ENCODE data around the gene BEND7.

The BEND7 gene

DNA sequence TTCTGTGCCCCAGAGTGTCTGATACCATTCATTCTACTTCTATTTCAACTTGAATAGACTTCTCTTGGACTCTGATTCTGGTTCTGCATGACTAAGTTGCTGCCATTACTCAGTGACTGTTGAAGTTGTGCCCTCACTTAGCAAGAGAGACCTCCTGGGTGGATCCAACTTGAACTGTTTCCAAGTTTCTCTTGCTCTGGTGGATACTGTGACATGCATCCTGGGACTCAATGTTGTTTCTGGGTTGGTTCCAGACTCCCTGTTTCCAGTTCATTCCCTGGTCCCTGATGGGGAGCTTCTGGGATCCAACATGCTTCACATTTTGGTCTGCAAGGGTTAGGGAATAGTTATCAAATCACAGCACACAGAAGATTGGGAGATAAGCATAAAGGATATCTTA lies 31.8 kb upstream of the BEND7 start:
- no peaks in the 10 kb centered on the region for H4K20me1 ChIP-seq (ENCODE audit: control insufficient read depth, insufficient read depth, low read depth, low read length)
- H3K4me1 ChIP-seq (ENCODE audit: control insufficient read depth, low read length): no peaks in the 10 kb centered on the region
- no peak overlapping the region for H3K27ac ChIP-seq (ENCODE audit: low read depth, low read length)
- H3K9me3 ChIP-seq (ENCODE audit: control insufficient read depth, insufficient read depth, low read length): no peaks in the 10 kb centered on the region
- no peak overlapping the region for H3K4me2 ChIP-seq (ENCODE audit: low read length)
- H3K27me3 ChIP-seq (ENCODE audit: control insufficient read depth, low read length): peaks cover 2% of the 10 kb centered on the region; the same call in 1 of the 2 replicates
- H3F3A ChIP-seq (ENCODE audit: control insufficient read depth, insufficient read depth): no peaks in the 10 kb centered on the region
- H3K9me2 ChIP-seq (replicated peaks; ENCODE audit: control insufficient read depth, low read length): no peaks in the 10 kb centered on the region
- no peak overlapping the region for H3K4me3 ChIP-seq (ENCODE audit: low read length)
- no peaks in the 10 kb centered on the region for H3K79me2 ChIP-seq (ENCODE audit: control insufficient read depth, low read length)
- TF ChIP-seq EZH2phosphoT487 (IDR thresholded peaks at IDR 0.05; ENCODE audit: borderline replicate concordance, low read length): no peak
- TF ChIP-seq, protein P1, sequence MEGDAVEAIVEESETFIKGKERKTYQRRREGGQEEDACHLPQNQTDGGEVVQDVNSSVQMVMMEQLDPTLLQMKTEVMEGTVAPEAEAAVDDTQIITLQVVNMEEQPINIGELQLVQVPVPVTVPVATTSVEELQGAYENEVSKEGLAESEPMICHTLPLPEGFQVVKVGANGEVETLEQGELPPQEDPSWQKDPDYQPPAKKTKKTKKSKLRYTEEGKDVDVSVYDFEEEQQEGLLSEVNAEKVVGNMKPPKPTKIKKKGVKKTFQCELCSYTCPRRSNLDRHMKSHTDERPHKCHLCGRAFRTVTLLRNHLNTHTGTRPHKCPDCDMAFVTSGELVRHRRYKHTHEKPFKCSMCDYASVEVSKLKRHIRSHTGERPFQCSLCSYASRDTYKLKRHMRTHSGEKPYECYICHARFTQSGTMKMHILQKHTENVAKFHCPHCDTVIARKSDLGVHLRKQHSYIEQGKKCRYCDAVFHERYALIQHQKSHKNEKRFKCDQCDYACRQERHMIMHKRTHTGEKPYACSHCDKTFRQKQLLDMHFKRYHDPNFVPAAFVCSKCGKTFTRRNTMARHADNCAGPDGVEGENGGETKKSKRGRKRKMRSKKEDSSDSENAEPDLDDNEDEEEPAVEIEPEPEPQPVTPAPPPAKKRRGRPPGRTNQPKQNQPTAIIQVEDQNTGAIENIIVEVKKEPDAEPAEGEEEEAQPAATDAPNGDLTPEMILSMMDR (IDR thresholded peaks at IDR 0.05; ENCODE audit: low read depth, low read length, poor library complexity, severe bottlenecking): no peak
- H3K36me3 ChIP-seq (ENCODE audit: control insufficient read depth, low read length): no peaks in the 10 kb centered on the region

DNA sequence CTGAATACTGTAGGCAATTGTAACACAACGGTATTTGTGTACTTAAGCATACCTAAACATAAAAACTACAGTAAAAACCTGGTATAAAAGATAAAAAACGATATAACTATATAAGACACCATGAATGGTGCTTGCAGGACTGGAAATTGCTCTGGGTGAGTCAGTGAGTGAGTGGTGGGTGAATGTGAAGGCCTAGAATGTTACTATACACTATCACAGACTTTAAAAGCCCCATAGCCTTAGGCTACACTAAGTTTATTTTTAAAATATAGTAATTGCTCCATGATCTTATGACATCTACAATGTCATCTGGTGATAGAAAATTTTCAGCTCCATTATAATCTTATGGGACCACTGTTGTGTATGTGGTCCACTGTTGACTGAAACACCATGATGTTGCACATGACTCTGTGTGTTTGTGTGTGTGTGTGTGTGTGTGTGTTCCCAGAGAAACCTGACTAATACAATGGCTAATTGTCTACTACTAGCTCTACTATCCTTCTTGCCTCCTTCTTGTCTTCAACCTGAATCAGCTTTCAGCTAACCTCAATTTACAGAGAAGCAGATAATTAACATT lies 30.4 kb upstream of the BEND7 start:
- Histone ChIP-seq H3F3A (ENCODE audit: control insufficient read depth, insufficient read depth) (no peaks in the 10 kb centered on the region), H3K4me1 (ENCODE audit: control insufficient read depth, low read length) (no peaks in the 10 kb centered on the region), H3K27me3 (ENCODE audit: control insufficient read depth, low read length) (peaks cover 2% of the 10 kb centered on the region; the same call in 1 of the 2 replicates), H3K4me3 (ENCODE audit: low read length) (no peak overlapping the region), H3K9me3 (ENCODE audit: control insufficient read depth, insufficient read depth, low read length) (no peaks in the 10 kb centered on the region), H3K79me2 (ENCODE audit: control insufficient read depth, low read length) (no peaks in the 10 kb centered on the region), H3K27ac (ENCODE audit: low read depth, low read length) (no peak overlapping the region), H3K9me2 (replicated peaks; ENCODE audit: control insufficient read depth, low read length) (no peaks in the 10 kb centered on the region), H3K36me3 (ENCODE audit: control insufficient read depth, low read length) (no peaks in the 10 kb centered on the region), H3K4me2 (ENCODE audit: low read length) (no peak overlapping the region), H4K20me1 (ENCODE audit: control insufficient read depth, insufficient read depth, low read depth, low read length) (no peaks in the 10 kb centered on the region)
- TF ChIP-seq, protein P1 (IDR thresholded peaks at IDR 0.05; ENCODE audit: low read depth, low read length, poor library complexity, severe bottlenecking): no peak
- no peak for TF ChIP-seq EZH2phosphoT487 (IDR thresholded peaks at IDR 0.05; ENCODE audit: borderline replicate concordance, low read length)

DNA sequence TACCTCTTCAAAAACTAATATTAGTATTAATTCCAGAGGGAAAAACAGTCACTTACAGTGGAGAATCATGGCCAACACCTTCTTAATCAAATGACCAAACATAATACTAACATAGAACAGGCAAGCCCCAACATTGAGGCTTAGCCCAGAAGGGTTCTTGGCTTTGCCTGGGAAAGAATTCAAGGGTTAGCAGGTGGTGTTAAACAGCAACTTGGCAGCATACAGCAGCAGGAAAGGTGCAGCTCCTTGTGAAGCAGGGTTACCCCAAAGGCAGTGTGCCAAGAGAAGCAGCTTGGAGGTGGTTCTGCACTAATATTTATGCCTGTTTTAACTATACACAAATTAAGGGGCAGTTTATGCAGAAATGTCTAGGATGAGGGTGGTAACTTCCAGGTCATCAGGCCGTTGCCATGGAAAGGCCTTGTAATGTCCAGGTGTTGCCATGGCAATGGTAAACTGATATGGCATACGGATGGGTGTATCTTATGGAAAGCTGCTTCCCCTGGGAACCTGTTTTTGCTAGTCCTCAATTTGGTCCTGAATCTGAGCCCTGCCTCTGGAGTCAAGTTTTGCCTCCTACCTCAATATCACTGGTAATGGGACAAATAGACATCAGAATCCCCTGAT lies 27.2 kb upstream of the BEND7 start:
- Histone ChIP-seq H3K27me3 (ENCODE audit: control insufficient read depth, low read length) (peaks cover 2% of the 10 kb centered on the region; the same call in 1 of the 2 replicates), H4K20me1 (ENCODE audit: control insufficient read depth, insufficient read depth, low read depth, low read length) (no peaks in the 10 kb centered on the region), H3K79me2 (ENCODE audit: control insufficient read depth, low read length) (no peaks in the 10 kb centered on the region), H3K9me3 (ENCODE audit: control insufficient read depth, insufficient read depth, low read length) (no peaks in the 10 kb centered on the region), H3K36me3 (ENCODE audit: control insufficient read depth, low read length) (no peaks in the 10 kb centered on the region), H3F3A (ENCODE audit: control insufficient read depth, insufficient read depth) (no peaks in the 10 kb centered on the region), H3K4me2 (ENCODE audit: low read length) (no peak overlapping the region), H3K27ac (ENCODE audit: low read depth, low read length) (no peak overlapping the region), H3K4me1 (ENCODE audit: control insufficient read depth, low read length) (no peaks in the 10 kb centered on the region), H3K9me2 (replicated peaks; ENCODE audit: control insufficient read depth, low read length) (no peaks in the 10 kb centered on the region), H3K4me3 (ENCODE audit: low read length) (no peak overlapping the region)
- TF ChIP-seq, protein P1 (IDR thresholded peaks at IDR 0.05; ENCODE audit: low read depth, low read length, poor library complexity, severe bottlenecking): no peak
- TF ChIP-seq EZH2phosphoT487 (IDR thresholded peaks at IDR 0.05; ENCODE audit: borderline replicate concordance, low read length): no peak
